Hepatocyte (in vitro differentiated cells): Measurements from ENCODE around the gene SNRPB. TPM values are rescaled to one million over a fixed set of nuclear protein-coding genes. Genes with fewer than 3 reads are reported as not detected.

Experiments
- DNase-seq: peaks from one replicate; pipeline ENCODE4 v3.0.0-alpha.2; 2016; ENCODE audit warnings: low spot score
- H2AFZ ChIP-seq: fragments of 200-600 bp; sonication (generic); 2 replicates; pipeline ENCODE4 v1.6.0; 2016; ENCODE audit warnings: antibody characterized with exemption, mild to moderate bottlenecking
- H3K27ac ChIP-seq: fragments of 200-600 bp; sonication (generic); 2 replicates; pipeline ENCODE4 v1.5.1; 2016; ENCODE audit warnings: mild to moderate bottlenecking
- H3K27me3 ChIP-seq: fragments of 200-600 bp; sonication (generic); 2 replicates; pipeline ENCODE4 v1.6.1; 2016
- H3K36me3 ChIP-seq: fragments of 200-600 bp; sonication (generic); replicated peaks from 2 replicates; pipeline ENCODE4 v1.5.1; 2016; ENCODE audit warnings: low read depth; ENCODE audit not compliant: insufficient read depth
- H3K4me1 ChIP-seq: fragments of 200-600 bp; sonication (generic); 2 replicates; pipeline ENCODE4 v1.5.1; 2016; ENCODE audit warnings: mild to moderate bottlenecking, moderate library complexity; ENCODE audit not compliant: insufficient read depth
- H3K4me2 ChIP-seq: fragments of 200-600 bp; sonication (generic); 2 replicates; pipeline ENCODE4 v1.6.0; 2016
- H3K4me3 ChIP-seq: fragments of 200-600 bp; sonication (generic); 2 replicates; pipeline ENCODE4 v1.5.1; 2016; ENCODE audit warnings: mild to moderate bottlenecking
- H3K79me2 ChIP-seq: fragments of 200-600 bp; sonication (generic); 2 replicates; pipeline ENCODE4 v1.6.0; 2017; ENCODE audit warnings: mild to moderate bottlenecking
- H3K9me2 ChIP-seq: fragments of 200-600 bp; sonication (generic); replicated peaks from 2 replicates; pipeline ENCODE4 v1.6.0; 2017; ENCODE audit warnings: mild to moderate bottlenecking; ENCODE audit not compliant: insufficient read depth
- H3K9me3 ChIP-seq: fragments of 200-600 bp; sonication (generic); 2 replicates; pipeline ENCODE4 v1.5.1; 2016; ENCODE audit warnings: low read depth, mild to moderate bottlenecking
- H4K20me1 ChIP-seq: fragments of 200-600 bp; sonication (generic); 2 replicates; pipeline ENCODE4 v1.6.0; 2016; ENCODE audit warnings: mild to moderate bottlenecking; ENCODE audit not compliant: insufficient read depth, poor library complexity, severe bottlenecking
- CTCF ChIP-seq: fragments of 200-600 bp; sonication (generic); IDR thresholded peaks from 2 replicates; pipeline ENCODE4 v1.5.1; 2016; ENCODE audit warnings: antibody characterized with exemption, mild to moderate bottlenecking; ENCODE audit not compliant: poor library complexity
- EZH2 ChIP-seq: fragments of 200-600 bp; sonication (generic); IDR thresholded peaks from 2 replicates; pipeline ENCODE4 v1.6.1; 2016; ENCODE audit warnings: antibody characterized with exemption, mild to moderate bottlenecking, borderline replicate concordance
- EZH2phosphoT487 ChIP-seq: fragments of 200-600 bp; sonication (generic); IDR thresholded peaks from one replicate; pipeline ENCODE4 v1.6.1; 2018; ENCODE audit warnings: antibody characterized with exemption, mild to moderate bottlenecking, low read depth, moderate library complexity; ENCODE audit not compliant: unreplicated experiment, severe bottlenecking
- WGBS: methylation state at CpG from one replicate; pipeline ENCODE4 v1.1.6; 2016; ENCODE audit warnings: low lambda C conversion rate; ENCODE audit errors: missing lambda C conversion rate; 5-methylcytosine and 5-hydroxymethylcytosine counted together
- polyA plus RNA-seq: library from polyadenylated mRNA; unstranded; fragments of >200 nt; fragmentation: Nextera tagmentation; extraction: Ambion mirVana; gene quantifications from 2 replicates; pipeline ENCODE4 v1.2.1, GENCODE V29; 2016
- total RNA-seq: library from RNA; depleted of rRNA; stranded (reverse); fragments of >200 nt; gene quantifications from 2 replicates; pipeline ENCODE4 v1.2.3, GENCODE V29; 2014

SNRPB gene
- total and polyA plus RNA-seq, 2 experiments from 2014 or later = 201 to 219 TPM

GRCh38 chr20:2449386-2449785, 21.2 kb downstream of the SNRPB start:
- Histone ChIP-seq H3K36me3 (no peaks in the 10 kb centered on the region), H3K9me3 (no peaks in the 10 kb centered on the region), H3K4me3 (no peak overlapping the region), H3K4me2 (no peak overlapping the region), H3K4me1 (no peaks in the 10 kb centered on the region), H4K20me1 (no peaks in the 10 kb centered on the region), H3K9me2 (no peaks in the 10 kb centered on the region), H3K79me2 (no peaks in the 10 kb centered on the region), H3K27ac (no peak overlapping the region), H3K27me3 (no peaks in the 10 kb centered on the region), H2AFZ (no peak overlapping the region)
- 78% methylated on average over 1 of the region's 1 CpG for whole genome bisulfite sequencing
- no peak for DNase-seq
- no peak for TF ChIP-seq EZH2phosphoT487
- no peak for TF ChIP-seq EZH2
- TF ChIP-seq CTCF = no peak

- 70% methylated on average over 4 of the region's 4 CpGs for WGBS
Observed at GRCh38 chr20:2446845-2447244, 23.7 kb downstream of the SNRPB start.

GRCh38 chr20:2431185-2431584, 39.4 kb downstream of the SNRPB start:
- H3K27ac ChIP-seq = no peak overlapping the region
- H3K9me3 ChIP-seq = no peaks in the 10 kb centered on the region
- H3K4me1 ChIP-seq = no peaks in the 10 kb centered on the region
- H4K20me1 ChIP-seq = no peaks in the 10 kb centered on the region
- H3K36me3 ChIP-seq = no peaks in the 10 kb centered on the region
- no peak overlapping the region for H3K4me2 ChIP-seq
- WGBS = 53% methylated on average over 1 of the region's 1 CpG
- no peaks in the 10 kb centered on the region for H3K9me2 ChIP-seq
- TF ChIP-seq CTCF (no peak), EZH2 (no peak), EZH2phosphoT487 (no peak)
- DNase-seq = no peak
- H3K79me2 ChIP-seq = no peaks in the 10 kb centered on the region
- H3K4me3 ChIP-seq = no peak overlapping the region
- H2AFZ ChIP-seq = no peak overlapping the region
- H3K27me3 ChIP-seq = no peaks in the 10 kb centered on the region

More at GRCh38 chr20:2446845-2447244, 23.7 kb downstream of the SNRPB start:
- Histone ChIP-seq H3K4me3 (no peak overlapping the region), H3K4me1 (no peaks in the 10 kb centered on the region), H4K20me1 (no peaks in the 10 kb centered on the region), H3K36me3 (no peaks in the 10 kb centered on the region), H3K27ac (no peak overlapping the region), H3K9me3 (no peaks in the 10 kb centered on the region), H3K79me2 (no peaks in the 10 kb centered on the region), H3K4me2 (no peak overlapping the region), H3K9me2 (no peaks in the 10 kb centered on the region), H2AFZ (no peak overlapping the region), H3K27me3 (no peaks in the 10 kb centered on the region)
- no peak for DNase-seq
- TF ChIP-seq EZH2 = no peak
- no peak for TF ChIP-seq CTCF

- no peak for DNase-seq
- Histone ChIP-seq H3K27ac (no peak overlapping the region), H3K79me2 (no peaks in the 10 kb centered on the region), H3K9me2 (no peaks in the 10 kb centered on the region), H3K4me1 (no peaks in the 10 kb centered on the region), H3K9me3 (no peaks in the 10 kb centered on the region), H3K27me3 (no peaks in the 10 kb centered on the region), H4K20me1 (no peaks in the 10 kb centered on the region), H3K4me2 (no peak overlapping the region), H3K4me3 (no peak overlapping the region), H3K36me3 (no peaks in the 10 kb centered on the region), H2AFZ (no peak overlapping the region)
- no peak for TF ChIP-seq EZH2phosphoT487
- WGBS = 82% methylated on average over 4 of the region's 4 CpGs
Observed at GRCh38 chr20:2430538-2430937, 40.1 kb downstream of the SNRPB start.
